ENCODE measurements around the gene DCTN2. TPM values are rescaled to one million over a fixed set of nuclear protein-coding genes. Genes with fewer than 3 reads are reported as not detected.

DCTN2 gene
- total and polyA plus RNA-seq, 4 donors, result 28.5 to 66.6 (median 31.2) TPM

GRCh38 chr12:57579677-57580465, 32.9 kb upstream of the DCTN2 start:
- DNase-seq (ENCODE audit: low spot score), result no peak
- Histone ChIP-seq H3K4me3 (ENCODE audit: low read depth in 1 of 3, low read length in 3 of 3) (no peak overlapping the region), H3K27ac (ENCODE audit: low read depth in 1 of 2, low read length in 2 of 2) (no peak overlapping the region), H3K4me1 (ENCODE audit: control insufficient read depth in 4 of 4, insufficient read depth in 4 of 4, low read length in 3 of 4) (peaks cover 0 to 2% (median 0%) of the 10 kb centered on the region in 4 donors), H3K9ac (ENCODE audit: low read depth in 1 of 2, low read length in 2 of 2) (no peak overlapping the region), H3K36me3 (ENCODE audit: control insufficient read depth in 4 of 4, insufficient read depth in 3 of 4, low read depth in 1 of 4, low read length in 3 of 4) (no peaks in the 10 kb centered on the region), H3K27me3 (ENCODE audit: control insufficient read depth in 4 of 4, insufficient read depth in 4 of 4, low read length in 3 of 4) (no peaks in the 10 kb centered on the region), H3K9me3 (ENCODE audit: control insufficient read depth in 4 of 4, low read length in 3 of 4) (no peaks in the 10 kb centered on the region)
- TF ChIP-seq HNF4G (IDR thresholded peaks at IDR 0.05), result no peak
- TF ChIP-seq FOXA1 (IDR thresholded peaks at IDR 0.05), result no peak
- no peak for TF ChIP-seq HNF4A (conservative IDR thresholded peaks at IDR 0.05)
- no peak for TF ChIP-seq YY1 (IDR thresholded peaks at IDR 0.05)
- no peak for TF ChIP-seq GABPA (IDR thresholded peaks at IDR 0.05 in 1 of 2, conservative IDR thresholded peaks at IDR 0.05 in 1 of 2)
- TF ChIP-seq REST (IDR thresholded peaks at IDR 0.05), result no peak
- TF ChIP-seq NR2F2 (IDR thresholded peaks at IDR 0.05), result no peak
- TF ChIP-seq RAD21 (IDR thresholded peaks at IDR 0.05), result no peak
- no peak for TF ChIP-seq RXRA (IDR thresholded peaks at IDR 0.05)
- TF ChIP-seq ZBTB33 (IDR thresholded peaks at IDR 0.05), result no peak
- TF ChIP-seq EGR1 (IDR thresholded peaks at IDR 0.05; ENCODE audit: low read depth in 2 of 2), result no peak
- TF ChIP-seq TAF1 (conservative IDR thresholded peaks at IDR 0.05), result no peak
- no peak for TF ChIP-seq MAX (IDR thresholded peaks at IDR 0.05)
- TF ChIP-seq FOXA2 (IDR thresholded peaks at IDR 0.05), result no peak
- no peak for TF ChIP-seq CTCF (IDR thresholded peaks at IDR 0.05; ENCODE audit: low read depth, low read length, missing input control)
- TF ChIP-seq SP1 (IDR thresholded peaks at IDR 0.05), result no peak
- no peak for TF ChIP-seq ATF3 (IDR thresholded peaks at IDR 0.05)
- TF ChIP-seq JUND (IDR thresholded peaks at IDR 0.05), result no peak
- WGBS, result 90% methylated on average over 8 of the region's 8 CpGs
